Effector memory CD8-positive, alpha-beta T cell (primary cell): ENCODE data around the gene CTNND2.

Experiments used
- ATAC-seq: fragments of 150-1000 bp; cut with Tn5 transposase; replicated peaks from 2 replicates; pipeline ENCODE4 v1.10.0; 2021; ENCODE audit warnings: mild to moderate bottlenecking, moderate library complexity
- DNase-seq, 3 experiments: peaks; one replicate each; pipeline ENCODE4 v3.0.0; 2021
- H3K27ac Mint-ChIP-seq, 2 donors: one replicate each; pipeline ENCODE4 v1.8.0; 2022; ENCODE audit warnings: mild to moderate bottlenecking in 2 of 2, mixed read lengths in 2 of 2, moderate library complexity in 2 of 2
- H3K27me3 Mint-ChIP-seq, 2 donors: one replicate each; pipeline ENCODE4 v1.8.0; 2022; ENCODE audit warnings: mixed read lengths in 2 of 2
- H3K36me3 Mint-ChIP-seq: one replicate; pipeline ENCODE4 v1.8.0; 2022; ENCODE audit warnings: mild to moderate bottlenecking, moderate library complexity, mixed read lengths; ENCODE audit not compliant: insufficient read depth
- H3K4me1 Mint-ChIP-seq, 2 donors: one replicate each; pipeline ENCODE4 v1.8.0; 2022; ENCODE audit warnings: low read depth in 2 of 2, mixed read lengths in 2 of 2
- H3K4me3 Mint-ChIP-seq, 2 donors: one replicate each; pipeline ENCODE4 v1.8.0; 2022; ENCODE audit warnings: mild to moderate bottlenecking in 2 of 2, mixed read lengths in 2 of 2, moderate library complexity in 2 of 2
- H3K9me3 Mint-ChIP-seq, 2 donors: one replicate each; pipeline ENCODE4 v1.8.0; 2022; ENCODE audit warnings: mixed read lengths in 2 of 2

Gene CTNND2

DNA sequence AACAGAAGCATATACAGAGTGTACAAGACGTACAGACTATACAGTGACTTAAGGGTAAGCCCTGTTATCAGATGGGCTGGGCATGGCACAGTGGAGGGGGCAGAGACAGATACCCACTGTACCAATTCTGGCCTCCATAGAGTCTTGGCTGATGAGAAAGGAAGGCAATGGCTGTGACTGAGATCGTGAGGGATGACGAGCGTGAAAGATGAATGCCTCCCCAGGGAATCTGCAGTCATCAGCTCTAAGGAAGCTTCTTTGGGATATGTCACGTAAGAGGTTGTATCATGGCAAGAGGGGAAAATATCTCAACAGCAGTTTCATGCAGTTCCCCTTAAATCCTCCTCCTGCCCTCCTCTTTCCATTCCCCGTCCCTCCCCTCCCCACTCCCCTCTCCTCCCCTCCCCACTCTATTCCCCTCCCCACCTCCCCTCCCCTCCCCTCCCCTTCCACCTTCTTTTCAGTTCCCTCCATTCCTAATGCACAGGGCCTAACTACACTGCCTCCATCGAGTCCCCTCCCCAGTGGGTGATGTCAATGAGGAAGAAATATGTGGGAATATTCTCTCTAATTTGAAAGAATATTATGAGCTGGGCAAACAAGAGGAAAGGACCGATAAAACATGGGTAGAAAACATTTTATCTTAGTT lies 916.8 kb downstream of the CTNND2 start:
- peak overlapping the region in 1 of 2 donors; percentile 21 for H3K27ac Mint-ChIP-seq
- no peaks in the 10 kb centered on the region for H3K36me3 Mint-ChIP-seq
- no peak overlapping the region for H3K4me3 Mint-ChIP-seq
- H3K9me3 Mint-ChIP-seq: no peaks in the 10 kb centered on the region
- H3K27me3 Mint-ChIP-seq: peaks cover 20 to 25% of the 10 kb centered on the region in 2 donors
- ATAC-seq: no peak
- H3K4me1 Mint-ChIP-seq: peaks cover 8 to 9% of the 10 kb centered on the region in 2 donors
- DNase-seq: no peak

DNA sequence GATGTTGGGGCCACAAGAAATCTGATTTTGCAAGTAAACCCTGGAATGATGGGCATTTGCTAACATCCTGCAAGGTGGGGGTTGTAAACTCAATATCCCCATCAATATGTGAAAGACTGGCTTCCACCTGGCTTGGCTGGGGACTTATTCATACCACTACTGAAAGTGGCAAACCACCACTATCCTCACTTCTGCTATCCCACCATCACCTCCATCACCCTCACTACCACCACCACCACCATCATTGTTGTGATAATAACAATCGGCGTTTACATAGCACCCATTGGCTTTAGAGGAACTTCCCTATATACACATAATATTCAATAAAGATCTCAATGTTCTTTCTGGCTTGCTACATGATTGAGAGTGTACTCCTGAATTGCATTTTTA lies 918.5 kb downstream of the CTNND2 start:
- Mint-ChIP-seq H3K4me3 (no peak overlapping the region), H3K36me3 (no peaks in the 10 kb centered on the region), H3K27me3 (peaks cover 16 to 25% of the 10 kb centered on the region in 2 donors), H3K9me3 (no peaks in the 10 kb centered on the region), H3K27ac (no peak overlapping the region), H3K4me1 (peaks cover 8 to 9% of the 10 kb centered on the region in 2 donors)
- DNase-seq: no peak
- no peak for ATAC-seq

DNA sequence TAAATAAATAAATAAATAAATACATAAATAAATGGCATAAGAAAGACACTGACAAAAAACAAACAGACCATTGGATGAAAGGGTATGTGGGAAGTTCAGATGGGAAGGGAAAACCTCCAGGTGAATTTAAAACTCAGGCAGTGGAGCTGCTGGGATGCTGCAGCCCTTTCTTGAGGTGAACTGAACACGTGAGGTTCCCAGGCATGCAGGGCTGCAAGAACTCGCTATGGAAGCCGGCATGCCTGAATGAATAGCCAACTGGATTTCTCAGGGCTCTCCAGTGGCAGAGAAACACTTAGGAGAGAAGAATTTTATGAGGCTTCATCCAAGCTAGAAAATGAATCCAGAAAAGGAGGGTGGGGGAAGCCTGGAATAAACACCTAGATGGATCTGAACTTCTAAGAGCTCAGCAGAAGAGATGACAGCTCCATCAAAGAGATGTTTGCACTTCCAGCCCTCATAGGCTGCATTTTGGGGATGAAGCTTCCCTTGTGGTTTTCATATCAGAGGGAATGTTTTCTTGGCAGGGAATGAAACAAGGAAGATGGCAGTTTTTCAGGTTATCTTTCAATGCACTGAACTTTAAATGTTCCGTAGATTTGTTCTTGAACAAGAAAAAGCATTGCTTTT lies 919.0 kb downstream of the CTNND2 start:
- no peak overlapping the region for H3K27ac Mint-ChIP-seq
- H3K4me3 Mint-ChIP-seq: no peak overlapping the region
- ATAC-seq (no peak), DNase-seq (no peak)
- H3K4me1 Mint-ChIP-seq: peaks cover 8 to 9% of the 10 kb centered on the region in 2 donors
- peaks cover 16 to 25% of the 10 kb centered on the region in 2 donors for H3K27me3 Mint-ChIP-seq
- H3K9me3 Mint-ChIP-seq: no peaks in the 10 kb centered on the region
- no peaks in the 10 kb centered on the region for H3K36me3 Mint-ChIP-seq

GRCh38 chr5:10984021-10984715 lies 920.1 kb downstream of the CTNND2 start:
- Mint-ChIP-seq H3K4me1 (peaks cover 8 to 9% of the 10 kb centered on the region in 2 donors), H3K9me3 (no peaks in the 10 kb centered on the region), H3K27ac (no peak overlapping the region), H3K36me3 (no peaks in the 10 kb centered on the region), H3K4me3 (no peak overlapping the region), H3K27me3 (peaks cover 16 to 25% of the 10 kb centered on the region in 2 donors)
- ATAC-seq: no peak
- DNase-seq: no peak

DNA sequence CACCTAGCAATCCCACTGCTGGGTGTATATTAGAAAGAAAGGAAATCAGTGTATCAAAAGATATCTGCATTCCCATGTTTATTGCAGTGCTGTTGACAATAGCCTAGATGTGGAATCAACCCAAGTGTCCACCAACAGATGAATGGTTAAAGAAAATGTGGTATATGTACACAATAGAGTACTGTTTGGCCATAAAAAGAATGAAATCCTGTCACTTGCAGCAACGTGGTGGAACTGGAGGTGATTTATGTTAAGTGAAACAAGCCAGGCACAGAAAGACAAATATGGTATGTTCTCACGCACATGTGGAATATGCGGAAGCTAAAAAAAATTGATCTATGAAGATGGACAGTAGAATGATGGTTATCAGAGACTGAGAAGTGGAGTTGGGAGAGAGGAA lies 921.6 kb downstream of the CTNND2 start:
- no peaks in the 10 kb centered on the region for H3K9me3 Mint-ChIP-seq
- H3K27me3 Mint-ChIP-seq: peaks cover 6 to 12% of the 10 kb centered on the region in 2 donors
- no peak for ATAC-seq
- H3K4me3 Mint-ChIP-seq: no peak overlapping the region
- no peak for DNase-seq
- no peaks in the 10 kb centered on the region for H3K36me3 Mint-ChIP-seq
- H3K27ac Mint-ChIP-seq: no peak overlapping the region
- peaks cover 0 to 2% of the 10 kb centered on the region in 2 donors for H3K4me1 Mint-ChIP-seq

DNA sequence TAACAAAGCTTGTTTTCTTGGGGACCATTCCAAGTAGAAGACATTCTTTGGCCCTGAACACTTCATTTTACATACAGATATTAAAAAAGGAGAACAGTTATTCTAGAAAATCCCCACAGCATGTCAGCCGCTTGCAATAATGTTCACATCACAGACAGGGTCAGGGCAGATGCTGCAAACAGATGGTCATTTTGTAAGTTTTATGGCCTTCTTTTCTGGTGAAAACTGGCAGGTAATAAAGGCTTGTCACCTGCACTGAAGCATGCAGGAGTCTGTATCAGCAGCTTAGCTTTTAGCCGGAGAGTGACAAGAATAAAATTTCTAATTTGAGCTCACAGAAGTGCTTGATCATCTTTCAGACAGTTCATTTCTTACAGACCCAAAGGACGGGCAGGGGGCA lies 922.3 kb downstream of the CTNND2 start:
- Mint-ChIP-seq H3K9me3 (no peaks in the 10 kb centered on the region), H3K4me3 (no peak overlapping the region), H3K27ac (no peak overlapping the region), H3K27me3 (peaks cover 2 to 5% of the 10 kb centered on the region in 2 donors), H3K4me1 (no peaks in the 10 kb centered on the region), H3K36me3 (no peaks in the 10 kb centered on the region)
- no peak for DNase-seq
- ATAC-seq: no peak

DNA sequence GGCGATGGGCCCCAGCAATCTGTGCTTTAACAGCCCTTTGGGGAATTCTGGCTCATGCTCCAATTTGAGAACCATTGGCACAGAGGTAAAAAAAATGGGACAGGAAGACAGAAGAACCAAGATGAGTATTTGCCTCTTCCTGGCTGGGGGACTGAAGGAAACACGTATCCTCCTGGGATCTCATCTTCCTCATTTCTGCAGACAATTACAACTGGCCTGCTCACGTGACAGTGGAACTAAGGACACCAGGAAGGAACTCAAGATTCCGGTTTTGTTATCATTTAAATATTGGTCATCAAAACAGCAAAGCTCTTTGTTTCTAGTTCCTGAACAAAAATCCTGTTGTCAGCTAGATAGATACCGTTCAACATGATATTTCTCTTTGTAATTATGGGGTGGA lies 927.2 kb downstream of the CTNND2 start:
- ATAC-seq (no peak), DNase-seq (no peak)
- Mint-ChIP-seq H3K4me1 (peaks cover 0 to 4% of the 10 kb centered on the region in 2 donors), H3K27me3 (peaks cover 0 to 9% of the 10 kb centered on the region in 2 donors), H3K9me3 (peaks cover 0 to 2% of the 10 kb centered on the region in 2 donors), H3K36me3 (no peaks in the 10 kb centered on the region), H3K27ac (no peak overlapping the region), H3K4me3 (no peak overlapping the region)

GRCh38 chr5:10975945-10976344 lies 928.3 kb downstream of the CTNND2 start:
- peaks cover 0 to 4% of the 10 kb centered on the region in 2 donors for H3K4me1 Mint-ChIP-seq
- DNase-seq (no peak), ATAC-seq (no peak)
- H3K4me3 Mint-ChIP-seq: no peak overlapping the region
- H3K27ac Mint-ChIP-seq: no peak overlapping the region
- H3K36me3 Mint-ChIP-seq: no peaks in the 10 kb centered on the region
- peaks cover 0 to 9% of the 10 kb centered on the region in 2 donors for H3K27me3 Mint-ChIP-seq
- H3K9me3 Mint-ChIP-seq: peaks cover 0 to 2% of the 10 kb centered on the region in 2 donors

GRCh38 chr5:10974850-10975249 lies 929.4 kb downstream of the CTNND2 start:
- peaks cover 0 to 9% of the 10 kb centered on the region in 2 donors for H3K27me3 Mint-ChIP-seq
- no peaks in the 10 kb centered on the region for H3K36me3 Mint-ChIP-seq
- H3K4me3 Mint-ChIP-seq: no peak overlapping the region
- H3K27ac Mint-ChIP-seq: no peak overlapping the region
- H3K4me1 Mint-ChIP-seq: peaks cover 0 to 4% of the 10 kb centered on the region in 2 donors
- DNase-seq (no peak), ATAC-seq (no peak)
- peaks cover 0 to 2% of the 10 kb centered on the region in 2 donors for H3K9me3 Mint-ChIP-seq

GRCh38 chr5:10973316-10973715 lies 930.9 kb downstream of the CTNND2 start:
- no peak overlapping the region for H3K4me3 Mint-ChIP-seq
- no peak for ATAC-seq
- H3K4me1 Mint-ChIP-seq: peaks cover 0 to 4% of the 10 kb centered on the region in 2 donors
- H3K36me3 Mint-ChIP-seq: no peaks in the 10 kb centered on the region
- DNase-seq: no peak
- H3K27me3 Mint-ChIP-seq: peaks cover 0 to 9% of the 10 kb centered on the region in 2 donors
- no peak overlapping the region for H3K27ac Mint-ChIP-seq
- peaks cover 0 to 2% of the 10 kb centered on the region in 2 donors for H3K9me3 Mint-ChIP-seq

DNA sequence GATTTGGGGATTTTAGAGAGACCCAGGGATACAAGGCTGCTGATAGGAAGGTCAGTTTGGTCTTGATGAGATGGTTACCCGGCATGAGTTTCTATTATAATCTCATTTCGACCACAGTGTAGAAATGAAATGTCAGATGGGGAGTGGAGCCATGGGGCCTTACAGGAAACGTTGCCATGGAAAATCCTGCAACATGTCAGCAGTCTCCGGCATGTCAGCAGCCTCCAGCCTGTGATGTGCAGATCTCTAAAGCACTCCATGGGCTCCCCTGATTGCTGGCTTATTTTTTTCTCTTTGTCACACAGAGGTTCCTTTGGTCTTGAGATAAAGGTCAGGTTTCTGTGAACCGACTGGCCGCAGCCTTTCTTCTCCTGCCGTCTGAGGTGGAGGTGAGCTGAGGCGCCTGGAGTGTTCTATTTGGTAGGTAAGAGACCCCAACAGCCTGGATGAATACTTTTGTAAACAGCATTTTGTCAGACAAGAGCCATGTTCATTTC lies 934.5 kb downstream of the CTNND2 start:
- Mint-ChIP-seq H3K4me1 (no peaks in the 10 kb centered on the region), H3K27ac (no peak overlapping the region), H3K27me3 (peaks cover 0 to 17% of the 10 kb centered on the region in 2 donors), H3K36me3 (no peaks in the 10 kb centered on the region), H3K9me3 (no peaks in the 10 kb centered on the region), H3K4me3 (no peak overlapping the region)
- DNase-seq (no peak), ATAC-seq (no peak)

- Mint-ChIP-seq H3K4me1 (peaks cover 0 to 6% of the 10 kb centered on the region in 2 donors), H3K27ac (no peak overlapping the region), H3K36me3 (peaks cover 3% of the 10 kb centered on the region), H3K4me3 (no peak overlapping the region), H3K9me3 (peaks cover 0 to 2% of the 10 kb centered on the region in 2 donors), H3K27me3 (peaks cover 0 to 9% of the 10 kb centered on the region in 2 donors)
- ATAC-seq (no peak), DNase-seq (no peak)
These were observed 939.4 kb downstream of the CTNND2 start for GRCh38 chr5:10964806-10965205.

- Mint-ChIP-seq H3K36me3 (peaks cover 3% of the 10 kb centered on the region), H3K4me3 (no peak overlapping the region), H3K27me3 (no peaks in the 10 kb centered on the region), H3K27ac (no peak overlapping the region), H3K9me3 (peaks cover 7 to 8% of the 10 kb centered on the region in 2 donors), H3K4me1 (peaks cover 0 to 6% of the 10 kb centered on the region in 2 donors)
- DNase-seq (no peak), ATAC-seq (no peak)
These were observed 945.5 kb downstream of the CTNND2 start for GRCh38 chr5:10958728-10959127.
